GM10248 (cell line): ENCODE results near the gene DUOXA2.

ENCODE experiments used
- CTCF ChIA-PET: fragments of 300-600 bp; sonication (Branson Sonifier 250); formaldehyde crosslinking; extraction: SDS; loops from one replicate; lab custom pipeline; 2021; ENCODE audit warnings: antibody characterized with exemption; lab: Yijun Ruan, JAX
- POLR2A ChIA-PET: fragments of 350-650 bp; sonication (Branson Sonifier 250); formaldehyde crosslinking; extraction: SDS; loops from one replicate; lab custom pipeline; 2020; ENCODE audit warnings: antibody characterized with exemption; lab: Yijun Ruan, JAX
- DNase-seq: peaks from one replicate; pipeline ENCODE4 v3.0.0; 2012; ENCODE audit errors: extremely low spot score
- CTCF ChIP-seq: IDR thresholded peaks from 2 replicates; pipeline ENCODE4 v1.5.1; 2012; ENCODE audit warnings: mild to moderate bottlenecking, low read depth; ENCODE audit errors: extremely low read depth, missing control alignments, control extremely low read depth

Gene DUOXA2

GRCh38 chr15:45128971-45129639 lies 15.0 kb downstream of the DUOXA2 start:
- TF ChIP-seq CTCF = no peak
- ChIA-PET POLR2A (no interaction called here), CTCF (interaction anchor here (5.2 kb wide), 1 partner anchor 11 kb away, joined by 53 read pairs; no protein-coding TSS in a partner anchor)
- DNase-seq = no peak

- TF ChIP-seq CTCF = no peak
- DNase-seq = no peak
- CTCF ChIA-PET = interaction anchor here (5.2 kb wide), 1 partner anchor 11 kb away, joined by 53 read pairs; no protein-coding TSS in a partner anchor
- POLR2A ChIA-PET = no interaction called here
Measured at GRCh38 chr15:45129651-45130129, 15.6 kb downstream of the DUOXA2 start, which contains the start of the genes DUOX1 and DUOXA1. Gene DUOX1 (plus strand): TSS chr15:45129994. CDS start chr15:45131967, 1,973 bp downstream. Gene DUOXA1 (minus strand): TSS chr15:45129879. CDS start chr15:45123014, 6,865 bp downstream.

GRCh38 chr15:45130291-45131000 lies 16.3 kb downstream of the DUOXA2 start:
- ChIA-PET POLR2A (no interaction called here), CTCF (interaction anchor here (5.2 to 5.6 kb wide), 2 partner anchors 8 to 12 kb away, joined by 44 to 53 read pairs; no protein-coding TSS in a partner anchor)
- TF ChIP-seq CTCF = no peak
- DNase-seq = no peak

- ChIA-PET CTCF (interaction anchor here (1.9 to 5.6 kb wide), 3 partner anchors 9 to 26 kb away, joined by 5 to 53 read pairs (median 44); no protein-coding TSS in a partner anchor), POLR2A (no interaction called here)
Measured at GRCh38 chr15:45131510-45131909, 17.4 kb downstream of the DUOXA2 start.

GRCh38 chr15:45132844-45133560 lies 18.9 kb downstream of the DUOXA2 start:
- ChIA-PET CTCF (interaction anchor here (0.9 to 5.6 kb wide), 6 partner anchors 11 to 173 kb away, joined by 3 to 53 read pairs (median 6); no protein-coding TSS in a partner anchor), POLR2A (interaction anchor here (1.0 kb wide), 1 partner anchor 23 kb away, joined by 3 read pairs; no protein-coding TSS in a partner anchor)
- DNase-seq = no peak
- no peak for TF ChIP-seq CTCF

More at GRCh38 chr15:45131510-45131909, 17.4 kb downstream of the DUOXA2 start:
- no peak for DNase-seq
- TF ChIP-seq CTCF = no peak

- TF ChIP-seq CTCF = no peak
- ChIA-PET CTCF (interaction anchor here (1.6 to 5.6 kb wide), 4 partner anchors 11 to 72 kb away, joined by 4 to 53 read pairs (median 25); no protein-coding TSS in a partner anchor), POLR2A (no interaction called here)
- DNase-seq = no peak
Measured at GRCh38 chr15:45133561-45133920, 19.4 kb downstream of the DUOXA2 start.
